Measurements from ENCODE around the gene C2orf66. TPM values are rescaled to one million over a fixed set of nuclear protein-coding genes. Genes with fewer than 3 reads are reported as not detected.

The C2orf66 gene
- total and polyA plus RNA-seq, 2 experiments from 2014 or later, result 0.18 to 0.27 TPM

- no peak overlapping the region for H3K4me3 ChIP-seq
- no peak overlapping the region for H3K27ac ChIP-seq
- DNase-seq (ENCODE audit: low read depth in 1 of 2, low spot score in 1 of 2), result no peak
- H3K9me3 ChIP-seq (ENCODE audit: low read depth), result no peaks in the 10 kb centered on the region
- no peaks in the 10 kb centered on the region for H3K4me1 ChIP-seq (ENCODE audit: low read depth)
- no peaks in the 10 kb centered on the region for H3K27me3 ChIP-seq
- no peak for TF ChIP-seq CTCF (IDR thresholded peaks at IDR 0.05; ENCODE audit: low read depth, low read length)
- peaks cover 37% of the 10 kb centered on the region for H3K36me3 ChIP-seq
Observed at GRCh38 chr2:196846295-196846694, 37.1 kb upstream of the C2orf66 start.

GRCh38 chr2:196845371-196845770 is 36.2 kb upstream of the C2orf66 start:
- Histone ChIP-seq H3K27me3 (no peaks in the 10 kb centered on the region), H3K4me3 (no peak overlapping the region), H3K9me3 (ENCODE audit: low read depth) (no peaks in the 10 kb centered on the region), H3K27ac (no peak overlapping the region), H3K36me3 (peaks cover 46% of the 10 kb centered on the region), H3K4me1 (ENCODE audit: low read depth) (no peaks in the 10 kb centered on the region)
- TF ChIP-seq CTCF (IDR thresholded peaks at IDR 0.05; ENCODE audit: low read depth, low read length), result no peak
- no peak for DNase-seq (ENCODE audit: low read depth in 1 of 2, low spot score in 1 of 2)

GRCh38 chr2:196840171-196840570 is 31.0 kb upstream of the C2orf66 start:
- TF ChIP-seq CTCF (IDR thresholded peaks at IDR 0.05; ENCODE audit: low read depth, low read length), result no peak
- Histone ChIP-seq H3K36me3 (peaks cover 62% of the 10 kb centered on the region), H3K4me1 (ENCODE audit: low read depth) (no peaks in the 10 kb centered on the region), H3K9me3 (ENCODE audit: low read depth) (no peaks in the 10 kb centered on the region), H3K27ac (no peak overlapping the region), H3K27me3 (no peaks in the 10 kb centered on the region), H3K4me3 (no peak overlapping the region)
- DNase-seq (ENCODE audit: low read depth in 1 of 2, low spot score in 1 of 2), result no peak

- no peaks in the 10 kb centered on the region for H3K9me3 ChIP-seq (ENCODE audit: low read depth)
- H3K27ac ChIP-seq, result no peak overlapping the region
- H3K4me1 ChIP-seq (ENCODE audit: low read depth), result no peaks in the 10 kb centered on the region
- no peak for DNase-seq (ENCODE audit: low read depth in 1 of 2, low spot score in 1 of 2)
- TF ChIP-seq CTCF (IDR thresholded peaks at IDR 0.05; ENCODE audit: low read depth, low read length), result no peak
- no peak overlapping the region for H3K4me3 ChIP-seq
- H3K36me3 ChIP-seq, result peaks cover 59% of the 10 kb centered on the region
- no peaks in the 10 kb centered on the region for H3K27me3 ChIP-seq
Observed at GRCh38 chr2:196839574-196839973, 30.4 kb upstream of the C2orf66 start.

GRCh38 chr2:196836440-196836839 is 27.3 kb upstream of the C2orf66 start:
- Histone ChIP-seq H3K4me3 (no peak overlapping the region), H3K9me3 (ENCODE audit: low read depth) (no peaks in the 10 kb centered on the region), H3K27me3 (no peaks in the 10 kb centered on the region), H3K4me1 (ENCODE audit: low read depth) (no peaks in the 10 kb centered on the region), H3K36me3 (peaks cover 35% of the 10 kb centered on the region), H3K27ac (no peak overlapping the region)
- no peak for TF ChIP-seq CTCF (IDR thresholded peaks at IDR 0.05; ENCODE audit: low read depth, low read length)
- DNase-seq (ENCODE audit: low read depth in 1 of 2, low spot score in 1 of 2), result peak in 1 of 2 donors; percentile 13

- Histone ChIP-seq H3K27ac (no peak overlapping the region), H3K4me3 (no peak overlapping the region), H3K36me3 (no peaks in the 10 kb centered on the region), H3K4me1 (ENCODE audit: low read depth) (no peaks in the 10 kb centered on the region), H3K27me3 (no peaks in the 10 kb centered on the region), H3K9me3 (ENCODE audit: low read depth) (no peaks in the 10 kb centered on the region)
- DNase-seq (ENCODE audit: low read depth in 1 of 2, low spot score in 1 of 2), result no peak
- TF ChIP-seq CTCF (IDR thresholded peaks at IDR 0.05; ENCODE audit: low read depth, low read length), result no peak
Observed at GRCh38 chr2:196830701-196831100, 21.5 kb upstream of the C2orf66 start.

Data from cardiac muscle cell (in vitro differentiated cells and primary cell).